ENCODE measurements around the gene SLC16A13. TPM values are rescaled to one million over a fixed set of nuclear protein-coding genes. Genes with fewer than 3 reads are reported as not detected.

The SLC16A13 gene
- total RNA-seq, 1 experiment from 2014 or later = 11.7 TPM

DNA sequence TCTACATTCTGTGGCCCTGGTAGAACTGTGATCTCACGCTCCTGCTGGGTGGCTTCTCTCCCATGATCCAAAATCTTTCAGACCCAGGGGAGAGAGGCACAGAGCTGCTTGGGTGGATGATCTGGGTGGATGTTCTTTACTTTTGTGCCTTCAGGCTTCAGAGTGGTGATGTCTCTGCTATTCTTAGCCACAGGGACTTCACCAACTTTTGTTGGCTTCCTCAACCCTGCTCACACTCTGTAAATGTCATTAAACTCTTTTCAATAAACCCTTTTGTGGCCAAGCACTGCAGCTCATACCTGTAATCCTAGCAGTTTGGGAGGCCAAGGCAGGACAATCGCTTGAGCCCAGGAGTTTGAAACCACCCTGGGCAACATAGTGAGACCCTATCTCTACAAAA lies 36.6 kb downstream of the SLC16A13 start:
- TF ChIP-seq, protein P1, sequence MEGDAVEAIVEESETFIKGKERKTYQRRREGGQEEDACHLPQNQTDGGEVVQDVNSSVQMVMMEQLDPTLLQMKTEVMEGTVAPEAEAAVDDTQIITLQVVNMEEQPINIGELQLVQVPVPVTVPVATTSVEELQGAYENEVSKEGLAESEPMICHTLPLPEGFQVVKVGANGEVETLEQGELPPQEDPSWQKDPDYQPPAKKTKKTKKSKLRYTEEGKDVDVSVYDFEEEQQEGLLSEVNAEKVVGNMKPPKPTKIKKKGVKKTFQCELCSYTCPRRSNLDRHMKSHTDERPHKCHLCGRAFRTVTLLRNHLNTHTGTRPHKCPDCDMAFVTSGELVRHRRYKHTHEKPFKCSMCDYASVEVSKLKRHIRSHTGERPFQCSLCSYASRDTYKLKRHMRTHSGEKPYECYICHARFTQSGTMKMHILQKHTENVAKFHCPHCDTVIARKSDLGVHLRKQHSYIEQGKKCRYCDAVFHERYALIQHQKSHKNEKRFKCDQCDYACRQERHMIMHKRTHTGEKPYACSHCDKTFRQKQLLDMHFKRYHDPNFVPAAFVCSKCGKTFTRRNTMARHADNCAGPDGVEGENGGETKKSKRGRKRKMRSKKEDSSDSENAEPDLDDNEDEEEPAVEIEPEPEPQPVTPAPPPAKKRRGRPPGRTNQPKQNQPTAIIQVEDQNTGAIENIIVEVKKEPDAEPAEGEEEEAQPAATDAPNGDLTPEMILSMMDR (conservative IDR thresholded peaks at IDR 0.05; ENCODE audit: low read depth, low read length) = no peak
- TF ChIP-seq EZH2 (IDR thresholded peaks at IDR 0.05; ENCODE audit: borderline replicate concordance, low read depth, low read length, poor library complexity, severe bottlenecking) = no peak
- H3K9me3 ChIP-seq (ENCODE audit: low read depth, low read length, poor library complexity, severe bottlenecking) = peaks cover 6% of the 10 kb centered on the region
- ChIA-PET CTCF (no interaction called here), POLR2A (ENCODE audit: low non-redundant PET) (no interaction called here)
- no peak overlapping the region for H3K27ac ChIP-seq (ENCODE audit: low read depth, low read length, poor library complexity, severe bottlenecking)
- H3K4me1 ChIP-seq (ENCODE audit: insufficient read depth, low read length, poor library complexity, severe bottlenecking) = no peaks in the 10 kb centered on the region
- intact Hi-C loops (cut with micrococcal nuclease; ENCODE audit: unreplicated experiment) = no loop called here
- H3K4me3 ChIP-seq (ENCODE audit: low read depth, low read length, poor library complexity, severe bottlenecking) = no peak overlapping the region
- BruUV-seq (replicated peaks) = no TSS peak
- DNase-seq (ENCODE audit: low spot score) = no peak
- H3K27me3 ChIP-seq (replicated peaks; ENCODE audit: insufficient read depth, low read depth, low read length, poor library complexity) = no peaks in the 10 kb centered on the region
- H3K36me3 ChIP-seq (ENCODE audit: insufficient read depth, low read length, poor library complexity, severe bottlenecking) = no peaks in the 10 kb centered on the region

DNA sequence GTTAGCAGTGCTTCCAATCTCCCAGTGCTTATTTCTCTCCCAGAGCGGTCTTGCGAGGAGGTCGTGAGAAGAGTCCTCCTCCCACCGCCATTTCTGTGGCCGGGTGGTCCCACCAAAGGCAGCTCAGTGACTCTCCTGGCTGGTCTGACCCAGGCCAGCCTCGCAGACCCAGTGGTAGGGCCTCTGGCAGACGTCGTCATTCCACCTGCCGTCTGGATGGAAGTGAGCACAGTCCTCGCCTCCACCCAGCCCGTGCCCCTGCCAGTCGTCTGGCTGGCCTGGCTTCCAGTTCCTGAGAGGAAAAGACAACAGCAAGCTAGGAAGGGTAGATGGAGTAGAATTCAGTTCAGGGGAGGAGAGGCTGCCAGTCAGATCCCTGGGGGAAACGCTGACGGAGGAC lies 39.1 kb downstream of the SLC16A13 start:
- ChIA-PET POLR2A (ENCODE audit: low non-redundant PET) (interaction anchor here (0.6 kb wide), 2 partner anchors 27 to 1315 kb away, joined by 3 to 4 read pairs; no protein-coding TSS in a partner anchor), CTCF (interaction anchor here (0.6 kb wide), 1 partner anchor 76 kb away, joined by 3 read pairs; no protein-coding TSS in a partner anchor)
- DNase-seq (ENCODE audit: low spot score) = no peak
- Histone ChIP-seq H3K9me3 (ENCODE audit: low read depth, low read length, poor library complexity, severe bottlenecking) (no peaks in the 10 kb centered on the region), H3K36me3 (ENCODE audit: insufficient read depth, low read length, poor library complexity, severe bottlenecking) (no peaks in the 10 kb centered on the region), H3K27me3 (replicated peaks; ENCODE audit: insufficient read depth, low read depth, low read length, poor library complexity) (no peaks in the 10 kb centered on the region), H3K27ac (ENCODE audit: low read depth, low read length, poor library complexity, severe bottlenecking) (no peak overlapping the region), H3K4me3 (ENCODE audit: low read depth, low read length, poor library complexity, severe bottlenecking) (no peak overlapping the region), H3K4me1 (ENCODE audit: insufficient read depth, low read length, poor library complexity, severe bottlenecking) (no peaks in the 10 kb centered on the region)
- TF ChIP-seq EZH2 (IDR thresholded peaks at IDR 0.05; ENCODE audit: borderline replicate concordance, low read depth, low read length, poor library complexity, severe bottlenecking) = no peak
- TF ChIP-seq, protein P1 (conservative IDR thresholded peaks at IDR 0.05; ENCODE audit: low read depth, low read length) = no peak
- intact Hi-C loops (cut with micrococcal nuclease; ENCODE audit: unreplicated experiment) = no loop called here
- BruUV-seq (replicated peaks) = no TSS peak

DNA sequence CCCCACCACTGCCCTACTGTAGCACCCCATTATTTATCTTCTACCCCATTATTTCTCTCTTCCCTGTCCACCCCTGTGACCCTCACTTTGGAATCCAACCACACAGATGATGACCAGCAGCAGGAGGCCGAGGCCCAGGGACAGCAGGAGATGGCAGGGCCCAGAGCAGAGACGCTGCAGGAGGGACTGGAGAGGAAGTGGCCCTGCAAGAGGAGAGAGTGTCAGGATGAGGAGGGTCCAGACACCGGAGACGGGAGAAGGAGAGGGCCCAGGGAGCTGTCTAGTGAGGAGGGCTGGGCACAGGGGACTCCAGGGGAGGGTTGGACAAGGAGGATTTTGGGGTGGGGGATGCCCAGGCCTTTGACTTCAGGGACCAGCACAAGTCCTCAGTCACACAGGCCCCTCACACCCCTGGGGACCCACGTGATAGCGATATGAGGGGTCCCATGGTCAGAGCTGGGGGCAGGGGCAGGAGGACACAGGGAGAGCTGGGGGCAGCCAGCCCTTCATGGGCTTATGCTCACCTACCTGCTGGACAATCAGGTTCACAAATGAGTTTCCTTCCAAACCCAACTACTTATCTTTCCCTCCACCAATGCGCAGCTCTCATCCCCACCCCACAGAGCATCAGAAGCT lies 42.2 kb downstream of the SLC16A13 start:
- no peaks in the 10 kb centered on the region for H3K4me1 ChIP-seq (ENCODE audit: insufficient read depth, low read length, poor library complexity, severe bottlenecking)
- no peak overlapping the region for H3K4me3 ChIP-seq (ENCODE audit: low read depth, low read length, poor library complexity, severe bottlenecking)
- H3K27me3 ChIP-seq (replicated peaks; ENCODE audit: insufficient read depth, low read depth, low read length, poor library complexity) = no peaks in the 10 kb centered on the region
- TF ChIP-seq, protein P1 (conservative IDR thresholded peaks at IDR 0.05; ENCODE audit: low read depth, low read length) = no peak
- no peak for TF ChIP-seq EZH2 (IDR thresholded peaks at IDR 0.05; ENCODE audit: borderline replicate concordance, low read depth, low read length, poor library complexity, severe bottlenecking)
- H3K36me3 ChIP-seq (ENCODE audit: insufficient read depth, low read length, poor library complexity, severe bottlenecking) = no peaks in the 10 kb centered on the region
- H3K27ac ChIP-seq (ENCODE audit: low read depth, low read length, poor library complexity, severe bottlenecking) = no peak overlapping the region
- CTCF ChIA-PET = no interaction called here
- no peak for DNase-seq (ENCODE audit: low spot score)
- no peaks in the 10 kb centered on the region for H3K9me3 ChIP-seq (ENCODE audit: low read depth, low read length, poor library complexity, severe bottlenecking)
- intact Hi-C loops (cut with micrococcal nuclease; ENCODE audit: unreplicated experiment) = no loop called here
- POLR2A ChIA-PET (ENCODE audit: low non-redundant PET) = no interaction called here
- no TSS peak for BruUV-seq (replicated peaks)
